Kidney epithelial cell (primary cell): ENCODE data around the gene PNPLA6. TPM values are rescaled to one million over a fixed set of nuclear protein-coding genes. Genes with fewer than 3 reads are reported as not detected.
A peak's percentile ranks its signal among the peaks of the same experiment; 100 is the strongest.

Source experiments
- DNase-seq: peaks from one replicate; pipeline ENCODE4 v3.0.0-alpha.2; 2010; ENCODE audit warnings: low read depth
- H3K27me3 ChIP-seq: 2 replicates; pipeline ENCODE4 v1.6.0; 2011; ENCODE audit warnings: low read length; ENCODE audit not compliant: control insufficient read depth, insufficient read depth
- H3K36me3 ChIP-seq: 2 replicates; pipeline ENCODE4 v1.5.1; 2011; ENCODE audit warnings: low read length; ENCODE audit not compliant: control insufficient read depth, insufficient read depth
- H3K4me3 ChIP-seq: 2 replicates; pipeline ENCODE4 v1.5.1; 2011; ENCODE audit warnings: low read depth, mild to moderate bottlenecking, control low read depth, low read length
- total RNA-seq: library from RNA; depleted of rRNA; stranded (reverse); fragments of >200 nt; gene quantifications from 2 replicates; pipeline ENCODE4 v1.2.3, GENCODE V29; 2015
- TF ChIP-seq, protein P1 (sequence below): IDR thresholded peaks from 2 replicates; pipeline ENCODE4 v1.5.1; 2011; ENCODE audit warnings: mild to moderate bottlenecking, moderate library complexity, low read length, control low read depth, inconsistent platforms; ENCODE audit not compliant: insufficient read depth, poor library complexity, severe bottlenecking

PNPLA6 gene
- total RNA-seq, 1 donor from 2014 or later, result 134 TPM

DNA sequence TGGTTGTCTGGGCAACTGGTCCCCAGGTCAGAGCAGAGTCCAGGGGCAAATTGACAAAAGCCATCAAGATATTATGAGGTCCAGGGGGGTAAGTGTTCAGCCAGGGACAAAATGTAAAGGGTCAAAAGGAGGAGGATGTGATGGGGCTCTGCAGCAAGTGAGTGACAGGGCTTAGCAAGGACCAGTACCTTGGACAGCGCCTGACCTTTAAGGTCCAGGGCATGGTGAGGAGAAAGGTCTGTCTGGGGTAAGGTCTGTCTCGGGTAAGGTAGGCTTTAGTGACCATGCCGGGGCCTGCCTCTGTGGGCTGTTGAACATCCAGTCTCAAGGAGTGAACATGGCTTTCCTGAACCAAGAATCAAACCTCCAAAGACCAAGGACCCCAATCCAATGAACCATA lies 25.9 kb upstream of the PNPLA6 start:
- Histone ChIP-seq H3K27me3 (peaks cover 6% of the 10 kb centered on the region), H3K4me3 (no peak overlapping the region), H3K36me3 (no peaks in the 10 kb centered on the region)
- no peak for DNase-seq
- TF ChIP-seq, protein P1, sequence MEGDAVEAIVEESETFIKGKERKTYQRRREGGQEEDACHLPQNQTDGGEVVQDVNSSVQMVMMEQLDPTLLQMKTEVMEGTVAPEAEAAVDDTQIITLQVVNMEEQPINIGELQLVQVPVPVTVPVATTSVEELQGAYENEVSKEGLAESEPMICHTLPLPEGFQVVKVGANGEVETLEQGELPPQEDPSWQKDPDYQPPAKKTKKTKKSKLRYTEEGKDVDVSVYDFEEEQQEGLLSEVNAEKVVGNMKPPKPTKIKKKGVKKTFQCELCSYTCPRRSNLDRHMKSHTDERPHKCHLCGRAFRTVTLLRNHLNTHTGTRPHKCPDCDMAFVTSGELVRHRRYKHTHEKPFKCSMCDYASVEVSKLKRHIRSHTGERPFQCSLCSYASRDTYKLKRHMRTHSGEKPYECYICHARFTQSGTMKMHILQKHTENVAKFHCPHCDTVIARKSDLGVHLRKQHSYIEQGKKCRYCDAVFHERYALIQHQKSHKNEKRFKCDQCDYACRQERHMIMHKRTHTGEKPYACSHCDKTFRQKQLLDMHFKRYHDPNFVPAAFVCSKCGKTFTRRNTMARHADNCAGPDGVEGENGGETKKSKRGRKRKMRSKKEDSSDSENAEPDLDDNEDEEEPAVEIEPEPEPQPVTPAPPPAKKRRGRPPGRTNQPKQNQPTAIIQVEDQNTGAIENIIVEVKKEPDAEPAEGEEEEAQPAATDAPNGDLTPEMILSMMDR, result no peak

DNA sequence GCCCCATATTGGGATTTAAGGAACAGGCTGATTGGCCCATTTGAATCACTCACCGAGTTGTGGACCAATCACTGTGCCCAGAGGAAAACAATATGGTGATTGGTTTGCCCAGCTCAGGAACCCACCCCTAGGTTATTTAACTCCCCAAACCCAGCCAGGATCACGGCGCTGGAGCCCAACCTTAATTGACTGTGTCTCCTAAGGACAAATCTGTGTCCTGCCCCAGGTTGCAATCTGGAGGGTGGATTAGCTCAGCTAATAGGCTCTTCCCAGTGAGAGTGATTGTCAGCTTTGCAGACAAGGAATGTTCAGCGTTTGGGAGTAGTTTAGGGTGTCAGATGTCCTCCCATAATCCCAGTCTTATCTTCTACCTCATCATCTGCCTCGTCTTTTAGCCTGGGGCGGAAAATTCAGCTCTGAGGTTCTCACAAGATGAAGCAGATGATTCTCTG lies 23.1 kb upstream of the PNPLA6 start:
- TF ChIP-seq, protein P1, result no peak
- Histone ChIP-seq H3K4me3 (no peak overlapping the region), H3K36me3 (no peaks in the 10 kb centered on the region), H3K27me3 (no peaks in the 10 kb centered on the region)
- DNase-seq, result no peak

- no peaks in the 10 kb centered on the region for H3K27me3 ChIP-seq
- no peaks in the 10 kb centered on the region for H3K36me3 ChIP-seq
- no peak for DNase-seq
- H3K4me3 ChIP-seq, result no peak overlapping the region
- TF ChIP-seq, protein P1, result no peak
Measured at GRCh38 chr19:7513809-7514642, 21.5 kb upstream of the PNPLA6 start.

DNA sequence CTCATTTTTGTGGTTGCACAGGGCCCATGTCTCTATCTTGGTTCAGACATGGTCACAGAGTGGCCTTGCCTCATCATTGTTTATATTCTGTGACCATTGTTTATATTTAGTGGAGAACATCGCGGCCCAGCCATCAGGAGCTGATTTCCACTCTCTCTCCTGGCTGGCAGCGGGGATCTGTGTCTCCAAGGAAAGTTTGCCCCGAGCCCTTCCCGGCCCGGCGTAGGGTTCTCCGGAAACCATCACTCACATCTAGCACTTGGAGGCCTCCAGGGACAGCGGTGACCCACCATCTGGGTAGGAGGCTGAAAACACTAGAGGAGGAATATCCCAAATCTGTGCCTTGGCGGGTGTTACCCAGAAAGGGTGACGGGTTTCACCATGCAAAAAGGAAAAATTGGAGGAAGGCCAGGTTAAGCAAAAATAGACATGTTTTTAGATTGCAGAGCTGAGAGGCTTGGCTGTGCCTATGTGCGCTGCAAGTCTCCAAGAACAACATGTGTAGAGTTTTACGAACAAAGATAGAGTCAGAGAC lies 20.3 kb upstream of the PNPLA6 start:
- no peaks in the 10 kb centered on the region for H3K36me3 ChIP-seq
- H3K4me3 ChIP-seq, result peak overlapping the region; percentile 84
- TF ChIP-seq, protein P1, result no peak
- no peaks in the 10 kb centered on the region for H3K27me3 ChIP-seq
- no peak for DNase-seq

GRCh38 chr19:7515645-7516151 lies 19.8 kb upstream of the PNPLA6 start, which contains the start of gene ZNF358:
Gene ZNF358, plus strand, starts transcription at chr19:7516103. Its CDS starts 3,140 bp downstream, at chr19:7519243.
- H3K4me3 ChIP-seq, result peak within 1 kb of the TSS; percentile 84
- no peaks in the 10 kb centered on the region for H3K27me3 ChIP-seq
- no peak for DNase-seq
- no peaks in the 10 kb centered on the region for H3K36me3 ChIP-seq
- TF ChIP-seq, protein P1, result no peak
